ENCODE data around the gene SRI.
"Not testable (repeated sequence)": the region's sequence is repeated elsewhere in the genome, so short reads cannot be mapped to it uniquely, and the experiment has no call there.

DNA sequence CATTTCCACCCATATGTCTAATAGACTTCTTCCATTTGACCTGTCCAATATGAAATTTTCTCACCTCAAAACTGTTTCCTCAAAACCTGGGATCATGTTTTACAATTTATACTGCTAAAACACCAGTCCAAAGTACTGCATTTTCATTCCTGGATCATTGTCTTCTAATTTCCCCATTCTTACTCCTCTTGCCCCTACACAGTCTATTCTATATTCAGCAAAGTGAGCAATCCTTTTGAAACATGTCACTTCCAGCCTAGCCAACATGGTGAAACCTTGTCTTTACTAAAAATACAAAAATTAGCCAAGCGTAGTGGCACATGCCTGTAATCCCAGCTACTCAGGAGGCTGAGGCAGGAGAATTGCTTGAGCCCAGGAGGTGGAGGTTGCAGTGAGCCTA is 38.5 kb upstream of the SRI start:
- TF ChIP-seq, protein P1, sequence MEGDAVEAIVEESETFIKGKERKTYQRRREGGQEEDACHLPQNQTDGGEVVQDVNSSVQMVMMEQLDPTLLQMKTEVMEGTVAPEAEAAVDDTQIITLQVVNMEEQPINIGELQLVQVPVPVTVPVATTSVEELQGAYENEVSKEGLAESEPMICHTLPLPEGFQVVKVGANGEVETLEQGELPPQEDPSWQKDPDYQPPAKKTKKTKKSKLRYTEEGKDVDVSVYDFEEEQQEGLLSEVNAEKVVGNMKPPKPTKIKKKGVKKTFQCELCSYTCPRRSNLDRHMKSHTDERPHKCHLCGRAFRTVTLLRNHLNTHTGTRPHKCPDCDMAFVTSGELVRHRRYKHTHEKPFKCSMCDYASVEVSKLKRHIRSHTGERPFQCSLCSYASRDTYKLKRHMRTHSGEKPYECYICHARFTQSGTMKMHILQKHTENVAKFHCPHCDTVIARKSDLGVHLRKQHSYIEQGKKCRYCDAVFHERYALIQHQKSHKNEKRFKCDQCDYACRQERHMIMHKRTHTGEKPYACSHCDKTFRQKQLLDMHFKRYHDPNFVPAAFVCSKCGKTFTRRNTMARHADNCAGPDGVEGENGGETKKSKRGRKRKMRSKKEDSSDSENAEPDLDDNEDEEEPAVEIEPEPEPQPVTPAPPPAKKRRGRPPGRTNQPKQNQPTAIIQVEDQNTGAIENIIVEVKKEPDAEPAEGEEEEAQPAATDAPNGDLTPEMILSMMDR (optimal IDR thresholded peaks at IDR 0.05 in 1 of 3, IDR thresholded peaks at IDR 0.05 in 1 of 3, conservative IDR thresholded peaks at IDR 0.05 in 1 of 3; ENCODE audit: extremely low read depth in 1 of 3, insufficient read depth in 2 of 3, low read length in 3 of 3) = not testable (repeated sequence)
- not testable (repeated sequence) for TF ChIP-seq EZH2 (IDR thresholded peaks at IDR 0.05; ENCODE audit: low read length)
